Measurements from ENCODE around the gene SELENOI. TPM values are rescaled to one million over a fixed set of nuclear protein-coding genes. Genes with fewer than 3 reads are reported as not detected.

Gene SELENOI
- total RNA-seq, 4 donors from 2014 or later: 9.4 to 14.5 (median 11.0) TPM

- TF ChIP-seq, protein P1, sequence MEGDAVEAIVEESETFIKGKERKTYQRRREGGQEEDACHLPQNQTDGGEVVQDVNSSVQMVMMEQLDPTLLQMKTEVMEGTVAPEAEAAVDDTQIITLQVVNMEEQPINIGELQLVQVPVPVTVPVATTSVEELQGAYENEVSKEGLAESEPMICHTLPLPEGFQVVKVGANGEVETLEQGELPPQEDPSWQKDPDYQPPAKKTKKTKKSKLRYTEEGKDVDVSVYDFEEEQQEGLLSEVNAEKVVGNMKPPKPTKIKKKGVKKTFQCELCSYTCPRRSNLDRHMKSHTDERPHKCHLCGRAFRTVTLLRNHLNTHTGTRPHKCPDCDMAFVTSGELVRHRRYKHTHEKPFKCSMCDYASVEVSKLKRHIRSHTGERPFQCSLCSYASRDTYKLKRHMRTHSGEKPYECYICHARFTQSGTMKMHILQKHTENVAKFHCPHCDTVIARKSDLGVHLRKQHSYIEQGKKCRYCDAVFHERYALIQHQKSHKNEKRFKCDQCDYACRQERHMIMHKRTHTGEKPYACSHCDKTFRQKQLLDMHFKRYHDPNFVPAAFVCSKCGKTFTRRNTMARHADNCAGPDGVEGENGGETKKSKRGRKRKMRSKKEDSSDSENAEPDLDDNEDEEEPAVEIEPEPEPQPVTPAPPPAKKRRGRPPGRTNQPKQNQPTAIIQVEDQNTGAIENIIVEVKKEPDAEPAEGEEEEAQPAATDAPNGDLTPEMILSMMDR (IDR thresholded peaks at IDR 0.05; ENCODE audit: low read depth): no peak
Observed at GRCh38 chr2:26366957-26367356, 21.0 kb downstream of the SELENOI start.

- TF ChIP-seq, protein P1 (IDR thresholded peaks at IDR 0.05; ENCODE audit: low read depth): no peak
Observed at GRCh38 chr2:26376799-26377198, 30.9 kb downstream of the SELENOI start.

DNA sequence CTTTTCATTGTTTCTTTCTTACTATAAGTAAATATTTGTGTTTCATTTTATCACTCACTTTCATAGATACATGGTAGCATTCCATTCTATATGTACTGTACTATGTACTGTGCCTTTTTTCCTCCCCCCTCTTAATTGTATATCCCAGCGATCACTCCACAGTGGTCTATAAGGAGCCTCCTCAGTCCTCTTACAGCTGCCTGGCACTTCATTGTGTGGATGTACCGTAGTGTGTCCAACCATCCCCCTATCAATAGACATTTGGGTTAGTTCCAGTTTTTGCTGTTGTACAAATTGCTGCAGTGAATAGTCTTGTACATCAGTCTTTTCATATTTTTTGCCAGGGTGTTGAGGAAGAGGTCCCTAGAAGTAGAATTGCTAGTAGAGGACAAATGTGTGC, 34.3 kb downstream of the SELENOI start:
- TF ChIP-seq, protein P1 (IDR thresholded peaks at IDR 0.05; ENCODE audit: low read depth): no peak

DNA sequence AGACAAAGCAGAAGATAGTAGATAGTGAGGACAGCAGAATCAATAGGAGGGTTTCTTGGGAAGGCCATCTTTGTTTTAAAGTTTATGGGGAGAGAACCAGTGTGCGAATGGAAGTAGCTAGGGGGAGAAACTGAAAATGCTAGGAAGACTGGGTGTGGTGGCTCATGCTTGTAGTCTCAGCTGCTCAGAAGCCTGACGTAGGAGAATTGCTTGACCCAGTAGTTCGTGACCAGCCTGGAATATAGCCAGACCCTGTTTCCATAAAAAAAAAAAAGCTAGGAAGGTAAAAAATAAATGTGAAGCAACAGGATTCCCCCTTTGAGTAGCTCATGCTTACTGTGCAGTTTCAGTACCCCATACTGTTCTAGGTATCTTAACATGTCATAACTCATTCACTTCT, 36.6 kb downstream of the SELENOI start:
- TF ChIP-seq, protein P1 (IDR thresholded peaks at IDR 0.05; ENCODE audit: low read depth): no peak

- TF ChIP-seq, protein P1 (IDR thresholded peaks at IDR 0.05; ENCODE audit: low read depth): no peak
Observed at GRCh38 chr2:26384183-26384582, 38.2 kb downstream of the SELENOI start.

GRCh38 chr2:26384597-26384996, 38.7 kb downstream of the SELENOI start:
- TF ChIP-seq, protein P1 (IDR thresholded peaks at IDR 0.05; ENCODE audit: low read depth): no peak

- TF ChIP-seq, protein P1 (IDR thresholded peaks at IDR 0.05; ENCODE audit: low read depth): no peak
Observed at GRCh38 chr2:26387189-26387588, 41.2 kb downstream of the SELENOI start.
